Stimulated activated CD4-positive, alpha-beta T cell treated with anti-CD3 and anti-CD28 coated beads, Interleukin-4, amount 100 ng/mL, for 4 hours (primary cell): ENCODE measurements around the gene CACNA1D.

Experiments
- DNase-seq, 2 experiments: peaks; one replicate each; pipeline ENCODE4 v3.0.0-alpha.2; 2020

CACNA1D gene

DNA sequence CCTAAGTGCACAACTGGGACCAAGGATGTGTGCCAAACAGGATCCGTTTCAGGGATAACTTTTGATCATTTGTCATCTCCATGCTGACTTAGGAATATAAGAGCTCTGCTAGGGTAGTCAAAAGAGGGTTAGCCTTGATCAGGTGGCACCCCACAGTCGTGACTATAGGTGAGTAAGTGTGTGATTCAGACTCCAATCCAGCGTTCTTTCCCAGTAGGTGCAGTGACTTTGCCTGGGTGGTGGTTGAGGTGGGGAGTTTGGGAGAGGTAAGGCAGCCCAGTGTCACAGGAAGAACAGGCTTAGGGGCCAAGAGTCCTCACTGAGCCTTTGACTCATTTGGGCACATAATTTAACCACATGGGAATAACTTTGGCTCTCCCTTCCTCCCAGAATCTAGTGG is 300.8 kb downstream of the CACNA1D start:
- DNase-seq: no peak

DNA sequence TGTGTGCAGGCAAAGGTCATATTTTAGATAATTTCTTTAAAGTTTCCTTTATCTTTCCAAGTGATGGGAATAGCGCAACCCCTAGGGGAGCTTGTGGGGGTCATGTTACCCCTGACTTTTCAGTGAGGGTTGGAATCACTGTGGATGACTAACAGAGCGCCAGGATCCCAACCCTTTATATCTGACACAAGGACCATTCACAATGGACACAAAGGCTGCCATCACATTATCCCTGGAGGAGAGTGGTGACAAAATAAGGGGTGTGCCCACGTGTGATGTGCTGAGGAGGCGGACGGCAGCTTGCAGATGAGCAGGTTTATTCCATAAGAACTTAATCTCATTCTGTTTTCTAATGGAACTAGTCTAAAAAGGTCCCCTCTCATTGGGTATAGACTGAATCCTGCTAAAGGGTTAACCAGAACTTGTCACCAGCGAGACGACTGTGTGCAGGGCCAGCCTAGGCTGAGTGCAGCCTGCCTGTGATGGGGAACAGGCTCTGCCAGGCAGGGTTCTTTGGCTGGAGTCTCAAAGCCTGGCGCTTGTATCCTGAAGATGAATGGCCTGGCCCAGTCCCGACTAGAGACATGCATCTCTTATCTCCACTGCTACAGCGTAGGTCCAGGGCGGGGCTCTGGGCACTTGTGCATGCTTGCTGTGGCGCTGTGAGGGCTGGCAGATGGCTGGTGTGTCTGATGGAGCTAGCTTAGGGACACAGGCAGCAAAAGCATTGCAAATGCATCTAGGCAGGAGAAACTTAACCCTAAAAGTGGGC is 301.6 kb downstream of the CACNA1D start:
- no peak for DNase-seq

DNA sequence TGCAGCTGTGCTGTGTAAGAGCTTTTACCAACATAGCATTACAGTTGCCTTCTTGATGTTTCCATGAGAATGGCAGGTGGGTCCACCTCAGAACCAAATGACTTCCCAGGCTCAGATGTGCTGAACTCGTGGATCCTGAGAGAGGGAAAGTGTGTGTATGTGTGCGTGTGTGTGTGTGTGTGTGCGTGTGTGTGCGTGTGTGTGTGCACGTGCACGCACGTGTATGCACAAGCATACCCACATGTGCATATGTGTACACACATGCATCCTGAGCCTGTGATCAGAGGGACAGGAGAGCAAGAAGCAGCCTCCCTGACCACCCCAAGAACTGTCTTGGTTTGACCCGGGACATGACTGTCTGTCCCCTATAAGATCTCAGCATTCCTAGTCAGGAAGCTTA is 303.7 kb downstream of the CACNA1D start:
- DNase-seq: no peak

DNA sequence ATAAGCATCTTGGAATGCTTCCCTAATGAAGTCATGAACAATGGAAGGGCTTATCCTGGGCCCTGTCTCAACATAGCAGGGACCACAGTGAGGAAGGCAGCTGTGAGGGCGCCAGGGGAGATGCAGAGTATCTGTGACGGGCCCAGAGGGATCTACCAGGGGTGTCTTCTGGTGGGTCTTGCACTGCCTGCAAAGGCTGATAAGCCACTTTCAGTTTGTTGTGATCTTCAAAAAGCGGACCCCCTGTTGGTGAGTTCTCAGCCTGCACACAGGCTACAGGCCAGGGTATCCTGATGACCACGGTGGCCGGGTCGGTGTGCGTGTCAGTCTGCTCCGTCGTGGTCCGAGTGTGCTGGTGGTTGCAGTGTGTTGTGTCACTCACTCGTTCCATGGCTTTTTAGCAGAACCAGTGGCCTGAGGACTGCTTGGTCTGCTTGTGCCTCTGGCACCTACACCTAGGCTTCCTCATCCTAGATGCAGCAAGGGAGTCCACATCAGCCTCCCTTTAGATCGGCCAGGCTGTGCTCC is 305.0 kb downstream of the CACNA1D start:
- no peak for DNase-seq

DNA sequence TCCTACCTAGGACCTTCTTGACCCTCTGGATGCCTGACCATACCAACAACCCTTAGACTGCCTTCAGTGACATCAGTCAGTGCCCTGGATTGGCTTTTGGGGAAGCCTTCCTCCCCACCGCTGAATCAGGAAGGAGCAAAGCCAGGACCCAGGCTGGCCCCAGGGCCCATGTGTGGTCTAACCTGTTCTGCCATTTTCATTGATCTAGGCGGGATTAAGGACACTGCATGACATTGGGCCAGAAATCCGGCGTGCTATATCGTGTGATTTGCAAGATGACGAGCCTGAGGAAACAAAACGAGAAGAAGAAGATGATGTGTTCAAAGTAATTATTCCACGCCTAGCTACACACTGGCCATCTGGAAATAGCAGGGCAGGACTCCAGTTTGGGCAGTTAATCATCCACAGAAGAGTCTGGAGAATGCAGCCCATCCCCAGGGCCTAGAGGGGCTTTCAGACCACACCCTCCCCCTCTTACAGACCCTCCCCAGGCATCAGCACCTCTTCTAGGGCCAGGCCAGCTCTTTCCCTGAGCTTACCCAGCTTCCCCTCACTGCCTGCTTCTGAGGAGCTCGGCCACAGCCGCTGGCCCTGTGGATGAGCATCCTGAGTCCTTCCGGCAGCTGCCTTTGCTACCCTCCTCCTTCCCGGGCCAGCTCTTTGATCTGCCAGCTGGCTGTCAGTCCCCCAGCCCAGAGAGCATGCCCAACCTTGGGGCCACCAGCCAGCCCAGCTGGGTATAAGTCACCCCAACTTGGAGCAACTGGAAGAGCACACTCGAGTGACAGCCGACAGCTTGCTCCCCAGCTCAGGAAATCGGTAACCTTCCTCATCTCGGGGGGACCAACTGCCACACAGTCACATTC is 305.9 kb downstream of the CACNA1D start:
- no peak for DNase-seq

DNA sequence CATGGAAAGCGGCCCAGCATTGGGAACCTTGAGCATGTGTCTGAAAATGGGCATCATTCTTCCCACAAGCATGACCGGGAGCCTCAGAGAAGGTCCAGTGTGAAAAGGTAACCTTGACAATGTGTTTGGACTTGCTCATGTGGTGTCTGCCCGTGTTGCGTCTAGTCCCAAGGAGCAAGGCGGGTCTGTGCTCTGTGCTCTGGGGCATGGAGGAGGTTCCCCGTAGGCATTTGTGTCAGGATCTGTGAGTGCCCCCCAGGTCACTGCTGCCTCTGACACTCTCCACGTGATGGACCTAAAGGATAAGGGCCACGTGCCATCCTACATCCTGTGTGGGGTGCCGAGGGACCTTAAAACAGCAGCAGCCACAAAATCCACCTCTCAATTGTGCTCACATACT is 306.9 kb downstream of the CACNA1D start:
- DNase-seq: no peak

DNA sequence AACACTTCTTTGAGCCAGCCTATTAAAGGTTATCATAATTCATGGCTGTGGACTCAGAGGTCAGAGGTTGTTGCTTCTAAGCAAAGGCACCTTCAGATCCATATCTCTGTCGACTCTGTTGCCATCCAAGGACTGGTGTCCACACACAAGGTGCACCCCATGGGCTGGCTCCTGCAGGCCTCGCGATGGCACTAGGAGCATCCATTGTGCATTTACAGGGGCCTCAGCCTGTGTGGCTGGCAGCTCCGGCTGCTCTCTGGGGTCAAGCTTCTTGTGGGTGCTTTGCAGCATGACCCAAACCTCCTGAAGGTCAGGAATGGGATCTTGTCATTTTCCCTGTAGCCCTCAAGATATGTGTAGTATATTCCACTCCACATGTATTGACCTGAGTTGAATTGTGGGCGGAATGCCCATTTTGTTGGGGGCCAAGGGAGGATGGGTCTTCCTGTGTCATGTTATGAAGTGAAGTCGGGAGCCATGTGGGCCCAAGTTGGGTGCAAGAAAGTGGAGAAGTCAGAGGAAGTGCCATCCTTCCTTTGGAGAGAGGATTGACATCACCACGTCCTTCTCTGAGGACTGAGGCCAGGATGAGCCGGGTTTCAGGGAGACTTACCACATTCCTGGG is 308.0 kb downstream of the CACNA1D start:
- no peak for DNase-seq

DNA sequence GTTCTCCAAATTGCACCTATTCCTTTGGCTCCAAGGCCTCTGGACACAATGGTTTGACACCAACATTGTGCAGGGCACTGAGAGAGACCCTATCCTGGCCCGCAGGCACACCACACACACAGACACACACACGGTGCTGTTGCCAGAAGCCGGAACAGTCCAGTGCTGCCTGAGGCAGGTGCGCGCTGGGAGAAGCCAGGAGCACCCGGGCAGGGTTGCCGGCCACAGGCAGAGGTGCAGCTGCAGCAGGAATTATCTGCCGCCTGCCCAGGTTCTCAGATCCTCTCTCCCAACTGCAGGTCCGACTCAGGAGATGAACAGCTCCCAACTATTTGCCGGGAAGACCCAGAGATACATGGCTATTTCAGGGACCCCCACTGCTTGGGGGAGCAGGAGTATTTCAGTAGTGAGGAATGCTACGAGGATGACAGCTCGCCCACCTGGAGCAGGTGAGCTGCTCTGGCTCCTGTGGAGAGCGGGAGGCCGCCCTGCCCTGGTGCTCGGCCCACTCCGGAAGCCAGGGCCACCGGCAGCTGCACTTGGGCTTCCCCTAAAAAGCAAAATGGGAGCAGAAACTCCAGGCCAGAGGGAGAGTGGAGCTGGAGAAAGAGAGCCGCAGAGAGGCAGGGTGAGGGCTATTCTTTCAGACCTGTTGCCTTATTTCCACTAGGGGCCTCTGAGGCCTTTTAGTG is 308.9 kb downstream of the CACNA1D start:
- no peak for DNase-seq

DNA sequence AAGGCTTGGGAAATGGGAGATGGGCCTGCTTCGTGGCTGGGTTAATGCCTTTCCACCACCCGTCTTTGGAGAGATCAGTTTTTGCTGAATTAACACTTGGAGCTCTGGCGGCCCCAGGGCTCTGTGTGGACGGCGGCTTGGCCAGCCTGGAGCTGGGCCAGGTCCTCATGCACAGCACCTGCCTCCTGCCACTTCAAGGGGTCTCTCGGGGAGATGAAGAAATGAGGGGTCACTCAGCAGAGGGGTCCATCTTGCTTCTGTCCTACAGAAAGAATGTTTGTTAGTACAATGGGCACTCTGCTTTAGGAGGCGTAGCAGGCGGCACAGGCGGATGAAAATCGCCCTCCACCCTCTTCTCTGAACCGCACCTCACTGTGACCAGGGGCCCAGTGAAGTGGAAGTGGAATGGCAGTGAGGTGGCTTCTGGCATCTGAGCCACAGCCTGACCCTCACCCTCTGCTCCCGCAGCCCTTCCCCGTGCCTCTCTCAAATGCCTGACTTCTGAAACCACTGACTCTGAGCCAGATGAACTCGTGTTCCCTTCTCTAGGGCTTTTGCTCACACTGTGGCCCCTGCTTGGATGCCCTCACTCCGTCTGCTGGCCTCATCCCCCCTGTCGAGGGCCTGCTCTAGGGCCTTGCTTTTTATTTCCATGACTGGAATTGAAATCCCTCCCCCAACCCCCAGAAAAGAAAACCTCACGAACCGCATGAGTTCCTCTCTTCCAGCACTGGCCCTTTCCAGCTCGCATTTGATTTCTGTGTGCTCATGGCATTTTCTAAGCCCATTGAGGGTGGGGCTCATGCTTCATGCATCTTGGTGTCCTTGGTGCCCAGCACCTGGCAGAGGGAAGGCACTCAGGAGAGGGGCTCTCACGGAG is 309.6 kb downstream of the CACNA1D start:
- no peak for DNase-seq

DNA sequence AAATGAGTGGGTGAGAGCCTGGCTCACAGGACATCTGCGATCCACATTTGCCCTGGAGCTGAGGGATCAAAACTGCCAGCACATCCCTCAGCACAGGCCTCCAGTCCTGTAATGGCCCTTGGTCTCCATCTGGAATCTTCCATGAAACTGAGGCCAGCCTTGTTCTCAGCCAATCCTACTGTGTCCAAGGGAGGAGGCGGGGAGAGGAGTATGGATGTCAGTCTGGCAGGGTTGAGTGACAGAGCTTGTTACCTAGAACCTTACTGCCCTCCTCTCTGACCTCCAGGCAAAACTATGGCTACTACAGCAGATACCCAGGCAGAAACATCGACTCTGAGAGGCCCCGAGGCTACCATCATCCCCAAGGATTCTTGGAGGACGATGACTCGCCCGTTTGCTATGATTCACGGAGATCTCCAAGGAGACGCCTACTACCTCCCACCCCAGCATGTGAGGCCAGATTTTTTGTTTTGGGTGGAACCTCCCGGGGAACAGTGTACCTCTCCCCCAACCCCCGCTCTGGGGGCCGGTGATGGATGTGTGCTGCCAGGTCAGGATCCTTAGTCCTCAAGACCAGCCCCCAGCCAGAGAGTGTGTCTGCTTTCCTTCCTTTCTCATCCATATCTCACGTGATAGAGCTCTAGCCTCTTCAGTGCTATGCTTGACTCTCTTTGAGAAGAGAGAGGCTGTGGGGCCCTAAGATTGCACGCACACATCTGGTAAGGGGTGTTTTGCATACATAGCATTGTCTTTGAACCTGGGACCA is 310.5 kb downstream of the CACNA1D start:
- DNase-seq: no peak

DNA sequence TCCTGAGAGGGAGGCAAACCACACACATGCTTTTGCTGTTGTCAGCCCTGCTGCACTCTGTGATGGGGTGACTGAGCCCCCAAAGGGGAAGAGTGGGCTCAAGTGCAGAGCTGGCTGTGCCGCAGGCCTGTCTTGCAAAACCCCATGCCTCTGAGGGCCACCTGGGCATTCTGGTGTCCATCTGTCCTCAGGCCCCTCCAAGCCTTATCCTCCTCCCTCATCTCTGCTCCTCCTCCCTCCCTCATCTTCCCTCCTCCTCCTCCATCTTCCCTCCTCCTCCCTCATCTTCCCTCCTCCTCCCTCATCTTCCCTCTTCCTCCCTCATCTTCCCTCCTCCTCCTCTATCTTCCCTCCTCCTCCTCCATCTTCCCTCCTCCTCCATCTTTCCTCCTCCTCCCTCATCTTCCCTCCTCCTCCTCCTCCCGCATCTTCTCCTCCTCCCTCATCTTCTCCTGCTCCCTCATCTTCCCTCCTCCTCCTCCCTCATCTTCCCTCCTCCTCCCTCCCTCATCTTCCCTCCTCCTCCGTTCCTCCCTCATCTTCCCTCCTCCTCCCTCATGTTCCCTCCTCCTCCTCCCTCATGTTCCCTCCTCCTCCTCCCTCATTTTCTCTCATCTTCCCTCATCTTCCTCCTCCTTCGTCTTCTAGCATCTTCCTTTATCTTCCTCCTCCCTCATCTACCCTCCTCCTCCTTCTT is 311.2 kb downstream of the CACNA1D start:
- DNase-seq: no peak

DNA sequence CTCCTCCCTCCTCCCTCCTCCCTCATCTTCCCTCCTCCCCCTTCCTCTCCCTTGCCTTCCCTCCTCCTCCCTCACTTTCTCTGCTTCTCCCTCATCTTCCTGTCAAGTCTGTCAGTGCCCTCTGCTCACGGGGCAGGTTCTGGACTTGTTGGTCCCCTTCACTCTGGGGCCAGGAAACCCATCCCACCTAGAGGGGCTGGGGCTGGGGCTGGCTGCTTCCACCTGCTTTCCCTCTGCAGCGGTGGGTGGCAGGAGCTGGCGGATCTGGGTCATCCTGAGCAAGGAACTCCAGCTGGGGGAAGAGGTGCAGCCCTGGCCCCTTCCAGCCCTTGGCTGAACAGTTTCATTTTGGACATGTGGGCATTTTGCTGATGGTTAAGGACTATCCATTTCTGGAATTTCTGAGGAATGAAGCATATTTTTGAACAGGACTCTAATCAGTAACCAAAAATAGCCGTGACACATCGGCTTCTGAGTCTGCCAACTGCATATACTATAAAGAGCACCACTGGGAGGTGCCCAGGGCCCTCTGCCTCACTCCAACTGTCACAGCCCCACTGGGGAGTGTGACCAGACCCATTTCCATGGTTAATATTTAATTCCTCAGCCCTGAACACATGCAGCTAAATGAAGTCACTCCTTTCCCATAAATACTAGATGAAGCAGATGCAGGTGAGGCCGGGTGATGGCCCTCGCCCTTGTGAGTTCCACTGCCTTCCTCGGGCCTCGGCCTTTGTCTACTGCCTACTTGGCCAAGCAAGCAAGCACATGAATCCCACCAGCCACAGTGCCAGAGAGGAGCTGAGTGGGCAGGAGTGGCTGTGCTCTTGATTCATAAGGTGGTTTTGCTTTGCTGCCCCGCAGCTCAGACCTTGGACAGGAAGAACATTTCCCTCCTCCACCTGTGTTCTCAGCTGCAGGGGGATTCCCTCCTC is 312.0 kb downstream of the CACNA1D start:
- no peak for DNase-seq

DNA sequence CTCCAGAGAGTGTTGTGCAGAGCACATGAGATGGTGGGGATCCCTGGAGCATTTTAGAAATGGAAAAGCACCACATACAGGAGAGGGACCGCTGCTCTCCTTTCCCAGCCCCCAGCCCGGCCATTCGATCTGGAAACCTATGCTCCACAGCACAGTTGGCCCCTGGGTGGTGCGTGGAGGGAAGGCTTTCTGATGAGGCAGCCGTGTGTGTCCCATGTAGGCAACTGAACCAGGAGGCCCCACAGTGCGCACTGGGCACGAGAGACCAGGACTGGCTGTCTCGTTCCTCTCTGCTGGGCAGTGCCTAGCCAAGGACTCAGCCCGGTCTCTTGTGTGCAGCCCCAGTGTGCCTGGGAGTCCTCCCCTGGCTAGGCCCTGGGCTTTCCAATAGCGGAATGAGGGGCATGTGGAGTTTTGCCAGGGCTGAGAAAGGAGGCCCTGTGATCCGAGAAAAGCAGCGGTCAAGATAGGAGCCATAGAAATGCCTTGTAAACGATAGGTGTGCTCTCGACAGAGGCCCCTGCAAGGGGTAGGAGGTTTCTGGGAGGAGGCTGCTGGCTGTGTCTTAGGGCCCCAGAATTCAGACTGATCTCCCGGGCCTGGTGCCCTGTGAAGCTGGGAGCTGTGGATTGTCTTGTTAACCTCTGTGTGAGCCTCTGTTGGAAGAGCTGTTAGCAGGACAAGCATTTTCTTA is 312.9 kb downstream of the CACNA1D start:
- no peak for DNase-seq

DNA sequence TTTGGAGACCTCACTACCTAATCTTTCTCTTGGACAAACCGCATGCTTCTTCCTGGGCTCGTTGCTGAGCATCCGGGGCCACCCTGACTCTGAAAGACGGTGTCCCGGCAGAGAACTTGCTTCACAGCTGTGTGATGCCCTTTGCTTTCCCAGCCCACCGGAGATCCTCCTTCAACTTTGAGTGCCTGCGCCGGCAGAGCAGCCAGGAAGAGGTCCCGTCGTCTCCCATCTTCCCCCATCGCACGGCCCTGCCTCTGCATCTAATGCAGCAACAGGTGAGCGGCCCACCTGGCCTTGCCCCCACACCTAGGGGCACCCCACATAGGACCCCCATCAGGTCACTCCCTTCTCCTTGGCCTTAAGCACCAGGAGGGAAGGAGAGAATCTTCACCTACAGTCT is 314.1 kb downstream of the CACNA1D start:
- DNase-seq: no peak

DNA sequence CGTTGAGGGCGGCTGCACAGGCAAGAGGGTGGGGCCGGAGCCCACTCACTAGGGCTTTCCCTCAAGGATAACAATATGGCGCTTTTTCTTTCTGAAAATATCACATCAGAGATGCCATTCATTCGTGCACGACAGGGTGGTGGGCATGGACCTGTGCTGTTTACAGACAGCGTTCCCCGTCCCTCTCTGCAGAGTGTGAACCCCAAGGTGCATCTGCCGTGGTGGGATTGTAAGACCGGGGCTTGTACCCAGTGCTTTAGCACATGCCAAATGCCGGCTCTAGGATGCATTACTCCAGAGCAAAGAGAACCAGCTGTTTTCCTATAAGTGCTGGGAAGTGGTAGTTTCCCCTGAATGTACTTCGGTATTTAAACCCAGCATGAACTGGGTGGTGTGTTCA is 314.9 kb downstream of the CACNA1D start:
- DNase-seq: no peak

DNA sequence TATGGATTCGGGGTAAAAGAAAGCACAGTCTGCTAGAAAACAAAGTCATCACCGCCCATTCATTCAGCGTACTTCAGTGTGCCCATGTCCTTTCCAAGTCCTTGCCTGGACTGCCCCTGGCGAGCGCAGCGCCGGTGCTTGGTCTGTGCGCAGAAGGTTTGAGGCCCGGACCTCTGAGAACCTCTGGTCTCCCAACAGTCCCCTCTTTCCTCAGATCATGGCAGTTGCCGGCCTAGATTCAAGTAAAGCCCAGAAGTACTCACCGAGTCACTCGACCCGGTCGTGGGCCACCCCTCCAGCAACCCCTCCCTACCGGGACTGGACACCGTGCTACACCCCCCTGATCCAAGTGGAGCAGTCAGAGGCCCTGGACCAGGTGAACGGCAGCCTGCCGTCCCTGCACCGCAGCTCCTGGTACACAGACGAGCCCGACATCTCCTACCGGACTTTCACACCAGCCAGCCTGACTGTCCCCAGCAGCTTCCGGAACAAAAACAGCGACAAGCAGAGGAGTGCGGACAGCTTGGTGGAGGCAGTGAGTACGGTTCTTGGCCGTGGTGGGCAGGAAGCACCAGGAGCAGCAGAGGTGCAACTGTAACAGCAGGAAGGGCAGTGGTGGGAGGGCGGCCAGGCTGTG is 315.5 kb downstream of the CACNA1D start:
- no peak for DNase-seq

DNA sequence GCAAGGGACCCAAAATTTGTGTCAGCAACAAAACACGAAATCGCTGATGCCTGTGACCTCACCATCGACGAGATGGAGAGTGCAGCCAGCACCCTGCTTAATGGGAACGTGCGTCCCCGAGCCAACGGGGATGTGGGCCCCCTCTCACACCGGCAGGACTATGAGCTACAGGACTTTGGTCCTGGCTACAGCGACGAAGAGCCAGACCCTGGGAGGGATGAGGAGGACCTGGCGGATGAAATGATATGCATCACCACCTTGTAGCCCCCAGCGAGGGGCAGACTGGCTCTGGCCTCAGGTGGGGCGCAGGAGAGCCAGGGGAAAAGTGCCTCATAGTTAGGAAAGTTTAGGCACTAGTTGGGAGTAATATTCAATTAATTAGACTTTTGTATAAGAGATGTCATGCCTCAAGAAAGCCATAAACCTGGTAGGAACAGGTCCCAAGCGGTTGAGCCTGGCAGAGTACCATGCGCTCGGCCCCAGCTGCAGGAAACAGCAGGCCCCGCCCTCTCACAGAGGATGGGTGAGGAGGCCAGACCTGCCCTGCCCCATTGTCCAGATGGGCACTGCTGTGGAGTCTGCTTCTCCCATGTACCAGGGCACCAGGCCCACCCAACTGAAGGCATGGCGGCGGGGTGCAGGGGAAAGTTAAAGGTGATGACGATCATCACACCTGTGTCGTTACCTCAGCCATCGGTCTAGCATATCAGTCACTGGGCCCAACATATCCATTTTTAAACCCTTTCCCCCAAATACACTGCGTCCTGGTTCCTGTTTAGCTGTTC is 316.9 kb downstream of the CACNA1D start:
- DNase-seq: no peak
